OCI-LY3 (cell line): ENCODE results near the gene CTSD.

Source experiments
- H2AFZ ChIP-seq: fragments of 200-600, 300-600 bp; shearing (Covaris generic); 2 replicates; pipeline ENCODE4 v1.6.0; 2014; ENCODE audit warnings: antibody characterized with exemption, low read depth, low read length
- H3K27ac ChIP-seq: fragments of 200-600, 300-600 bp; sonication (generic); 2 replicates; pipeline ENCODE4 v1.5.1; 2014; ENCODE audit warnings: mild to moderate bottlenecking, low read length, moderate library complexity, mixed read lengths
- H3K27me3 ChIP-seq: fragments of 200-600, 300-600 bp; sonication (generic); 2 replicates; pipeline ENCODE4 v1.6.1; 2014; ENCODE audit warnings: low read depth, low read length, mixed read lengths
- H3K36me3 ChIP-seq: fragments of 200-600, 300-600 bp; sonication (generic); replicated peaks from 2 replicates; pipeline ENCODE3; 2014; ENCODE audit warnings: low read depth, low read length, mixed read lengths
- H3K4me1 ChIP-seq: fragments of 300-600, 200-600 bp; sonication (generic); 2 replicates; pipeline ENCODE4 v1.6.1; 2014; ENCODE audit warnings: low read length, mixed read lengths
- H3K4me2 ChIP-seq: fragments of 200-600, 300-600 bp; sonication (generic); 2 replicates; pipeline ENCODE4 v1.6.1; 2014; ENCODE audit warnings: low read length, mixed read lengths
- H3K4me3 ChIP-seq: fragments of 300-600, 200-600 bp; sonication (generic); 2 replicates; pipeline ENCODE4 v1.5.1; 2014; ENCODE audit warnings: antibody characterized with exemption, mild to moderate bottlenecking, low read length, moderate library complexity
- H3K79me2 ChIP-seq: fragments of 300-600, 200-600 bp; shearing (Covaris generic); 2 replicates; pipeline ENCODE4 v1.6.1; 2014; ENCODE audit warnings: mild to moderate bottlenecking, low read length, mixed read lengths
- H3K9ac ChIP-seq: fragments of 300-600, 200-600 bp; shearing (Covaris generic); 2 replicates; pipeline ENCODE4 v1.6.0; 2014; ENCODE audit warnings: mild to moderate bottlenecking, low read length, moderate library complexity
- H3K9me3 ChIP-seq: fragments of 200-600, 300-600 bp; shearing (Covaris generic); 2 replicates; pipeline ENCODE4 v1.6.1; 2014; ENCODE audit warnings: low read length, mixed read lengths; ENCODE audit not compliant: insufficient read depth
- H4K20me1 ChIP-seq: fragments of 200-600, 300-600 bp; sonication (generic); 2 replicates; pipeline ENCODE4 v1.6.1; 2016; ENCODE audit warnings: low read length, mixed read lengths; ENCODE audit not compliant: insufficient read depth
- CTCF ChIP-seq: fragments of 200-600, 300-600 bp; sonication (generic); IDR thresholded peaks from 2 replicates; pipeline ENCODE4 v1.5.1; 2014; ENCODE audit warnings: antibody characterized with exemption, low read length, low read depth
- EZH2phosphoT487 ChIP-seq: fragments of 200-600 bp; shearing (Covaris generic); IDR thresholded peaks from 2 replicates; pipeline ENCODE4 v1.6.1; 2018; ENCODE audit warnings: antibody characterized with exemption, mixed run types, low read depth

CTSD gene

GRCh38 chr11:1791912-1792311 is 28.2 kb upstream of the CTSD start:
- H3K27ac ChIP-seq, result no peak overlapping the region

GRCh38 chr11:1786466-1786865 is 22.7 kb upstream of the CTSD start:
- H3K9ac ChIP-seq, result no peak overlapping the region
- no peak for TF ChIP-seq CTCF
- no peak for TF ChIP-seq EZH2phosphoT487

More at GRCh38 chr11:1791912-1792311, 28.2 kb upstream of the CTSD start:
- H3K4me3 ChIP-seq, result no peak overlapping the region
- no peaks in the 10 kb centered on the region for H4K20me1 ChIP-seq
- no peak overlapping the region for H3K9ac ChIP-seq
- H3K4me2 ChIP-seq, result no peak overlapping the region
- H2AFZ ChIP-seq, result no peak overlapping the region
- no peaks in the 10 kb centered on the region for H3K9me3 ChIP-seq
- no peaks in the 10 kb centered on the region for H3K79me2 ChIP-seq
- H3K36me3 ChIP-seq, result no peaks in the 10 kb centered on the region
- TF ChIP-seq CTCF, result no peak
- no peak for TF ChIP-seq EZH2phosphoT487
- peaks cover 12% of the 10 kb centered on the region; the same call in 1 of the 2 replicates for H3K27me3 ChIP-seq
- no peaks in the 10 kb centered on the region for H3K4me1 ChIP-seq

GRCh38 chr11:1785749-1786413 is 22.2 kb upstream of the CTSD start:
- no peaks in the 10 kb centered on the region for H3K36me3 ChIP-seq
- no peaks in the 10 kb centered on the region for H4K20me1 ChIP-seq
- H3K9ac ChIP-seq, result no peak overlapping the region
- H3K9me3 ChIP-seq, result no peaks in the 10 kb centered on the region
- H3K79me2 ChIP-seq, result no peaks in the 10 kb centered on the region
- no peaks in the 10 kb centered on the region for H3K4me1 ChIP-seq
- peaks cover 27% of the 10 kb centered on the region for H3K27me3 ChIP-seq
- no peak overlapping the region for H2AFZ ChIP-seq
- no peak overlapping the region for H3K27ac ChIP-seq
- no peak overlapping the region for H3K4me3 ChIP-seq
- no peak overlapping the region for H3K4me2 ChIP-seq
- TF ChIP-seq CTCF, result no peak

More at GRCh38 chr11:1786466-1786865, 22.7 kb upstream of the CTSD start:
- H3K79me2 ChIP-seq, result no peaks in the 10 kb centered on the region
- no peaks in the 10 kb centered on the region for H3K9me3 ChIP-seq
- no peak overlapping the region for H3K4me2 ChIP-seq
- H4K20me1 ChIP-seq, result no peaks in the 10 kb centered on the region
- no peak overlapping the region for H3K27ac ChIP-seq
- no peaks in the 10 kb centered on the region for H3K4me1 ChIP-seq
- peaks cover 26% of the 10 kb centered on the region for H3K27me3 ChIP-seq
- no peaks in the 10 kb centered on the region for H3K36me3 ChIP-seq
- H2AFZ ChIP-seq, result no peak overlapping the region
- no peak overlapping the region for H3K4me3 ChIP-seq

- Histone ChIP-seq H4K20me1 (no peaks in the 10 kb centered on the region), H3K36me3 (no peaks in the 10 kb centered on the region), H3K4me3 (no peak overlapping the region), H3K9me3 (no peaks in the 10 kb centered on the region), H2AFZ (no peak overlapping the region), H3K4me1 (no peaks in the 10 kb centered on the region), H3K9ac (no peak overlapping the region), H3K4me2 (no peak overlapping the region), H3K27me3 (peaks cover 19% of the 10 kb centered on the region), H3K27ac (no peak overlapping the region), H3K79me2 (no peaks in the 10 kb centered on the region)
- TF ChIP-seq EZH2phosphoT487 (no peak), CTCF (no peak)
Measured at GRCh38 chr11:1784761-1785650, 21.3 kb upstream of the CTSD start.
